ENCODE results near the gene TANGO6.

DNA sequence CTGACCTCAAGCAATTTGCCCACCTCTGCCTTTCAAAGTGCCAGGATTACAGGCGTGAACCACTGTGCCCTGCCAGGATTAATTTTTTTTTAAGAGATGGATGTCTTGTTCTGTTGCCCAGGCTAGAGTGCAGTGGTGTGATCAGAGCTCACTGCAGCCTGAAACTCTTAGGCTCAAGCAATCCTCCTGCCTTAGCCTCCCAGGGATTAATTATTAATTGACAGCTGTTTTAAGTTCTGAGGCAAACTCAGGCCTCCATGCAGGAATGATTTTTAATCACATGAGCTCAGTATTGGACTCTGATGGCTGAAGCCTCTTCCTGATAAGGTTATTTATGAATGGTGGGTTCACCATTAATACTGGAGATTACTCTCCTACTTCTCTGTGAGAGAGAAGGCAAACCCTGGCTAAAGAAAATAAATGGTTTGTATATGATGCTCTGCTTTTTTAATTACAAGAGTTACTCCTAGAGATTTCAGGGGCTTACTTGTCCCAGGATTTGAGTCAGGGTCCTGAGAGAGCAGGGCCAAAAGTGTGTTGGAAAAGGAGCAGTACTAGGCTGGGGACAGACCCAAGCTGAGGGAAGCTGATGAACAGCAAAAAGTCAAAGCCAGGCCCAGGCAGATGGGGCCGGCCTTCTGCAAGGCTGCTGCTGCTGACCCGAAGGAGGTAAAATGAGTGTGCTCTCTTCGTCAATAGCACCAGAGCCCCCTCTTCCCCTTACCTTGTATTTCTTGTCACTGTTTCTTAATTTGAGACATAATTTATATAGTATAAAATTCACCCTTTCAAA, 205.2 kb downstream of the TANGO6 start:
- no peak for TF ChIP-seq TARDBP (IDR thresholded peaks at IDR 0.05)
- no peak for TF ChIP-seq SP1 (IDR thresholded peaks at IDR 0.05)
- TF ChIP-seq SUZ12 (IDR thresholded peaks at IDR 0.05), result no peak
- TF ChIP-seq FOXK2 (IDR thresholded peaks at IDR 0.05), result no peak
- no peak for TF ChIP-seq NFRKB (IDR thresholded peaks at IDR 0.05)
- TF ChIP-seq HDGF (IDR thresholded peaks at IDR 0.05; ENCODE audit: borderline replicate concordance), result no peak
